Measurements from ENCODE around the gene SIM2. TPM values are rescaled to one million over a fixed set of nuclear protein-coding genes. Genes with fewer than 3 reads are reported as not detected.
A peak's percentile ranks its signal among the peaks of the same experiment; 100 is the strongest.

Gene SIM2
- total RNA-seq, 1 donor, result not detected

DNA sequence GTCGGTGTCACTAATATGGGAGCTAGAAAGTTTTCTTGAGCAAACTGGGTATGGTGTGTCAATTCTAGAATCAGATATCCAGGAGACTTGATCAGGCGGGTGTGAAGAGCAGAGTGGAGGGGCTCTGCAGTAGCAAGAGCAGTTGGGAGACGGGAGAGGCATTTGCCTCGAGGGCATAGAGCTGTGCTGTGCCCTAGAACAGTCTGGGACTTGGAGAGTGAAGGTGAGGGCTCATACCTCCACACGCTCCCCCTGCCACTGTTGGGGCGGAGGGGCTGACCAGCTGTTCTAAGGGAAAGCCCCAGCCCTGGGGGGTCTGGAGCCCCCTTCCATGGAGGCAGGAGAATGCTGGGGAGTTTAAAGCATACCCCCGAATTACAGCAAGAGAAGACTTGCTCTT is 33.8 kb downstream of the SIM2 start:
- no peak for DNase-seq (ENCODE audit: low read depth in 2 of 3, low spot score in 2 of 3)

GRCh38 chr21:36733857-36734256 is 34.9 kb downstream of the SIM2 start:
- no peak for DNase-seq (ENCODE audit: low read depth in 2 of 3, low spot score in 2 of 3)

GRCh38 chr21:36734367-36735200 is 35.7 kb downstream of the SIM2 start:
- no peak for DNase-seq (ENCODE audit: low read depth in 2 of 3, low spot score in 2 of 3)

DNA sequence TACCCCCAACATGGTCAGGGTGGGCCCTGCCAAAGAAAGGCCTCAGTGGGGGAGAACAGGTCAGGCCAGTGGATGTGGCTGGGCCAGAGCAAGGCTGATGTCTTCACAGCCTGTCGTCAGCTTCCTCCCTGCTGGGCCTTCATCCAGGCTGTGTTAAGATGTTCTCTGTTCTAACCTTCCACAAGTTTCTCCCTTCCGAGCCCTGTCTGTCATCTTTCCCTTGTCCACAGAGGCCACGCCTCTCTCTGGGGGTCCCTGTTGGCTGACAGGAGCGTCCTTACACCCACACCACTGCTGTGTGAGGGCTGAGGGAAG is 36.2 kb downstream of the SIM2 start:
- no peak for DNase-seq (ENCODE audit: low read depth in 2 of 3, low spot score in 2 of 3)

DNA sequence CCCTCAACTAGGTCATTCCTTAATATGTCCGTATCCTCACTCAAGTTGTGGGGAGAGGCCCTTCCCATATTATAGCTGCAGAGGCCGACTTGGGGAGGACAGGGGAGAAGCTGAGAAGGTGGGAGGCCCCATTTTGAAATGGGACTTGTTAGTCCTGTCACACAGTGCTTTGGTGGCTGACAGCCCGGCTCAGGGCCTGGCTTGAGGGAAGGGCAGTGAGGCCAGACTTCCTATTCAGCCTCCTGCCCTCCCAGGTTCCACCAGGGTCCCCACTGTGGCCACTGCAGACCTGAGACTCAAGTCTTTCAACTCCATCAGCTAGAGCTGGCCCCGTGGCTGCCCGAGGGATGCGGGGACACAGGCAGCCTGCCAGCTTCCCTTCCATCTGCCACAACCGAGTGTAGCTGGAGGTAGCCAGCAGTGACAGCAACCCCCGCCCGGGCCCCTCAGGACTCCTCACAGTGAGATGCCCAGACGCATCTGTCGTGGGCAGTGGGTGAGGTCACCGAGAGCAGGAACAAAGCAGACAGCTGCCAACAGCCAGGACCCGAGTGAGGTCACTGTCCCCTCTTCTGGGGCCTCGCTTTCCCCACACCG is 36.9 kb downstream of the SIM2 start:
- DNase-seq (ENCODE audit: low read depth in 2 of 3, low spot score in 2 of 3), result no peak

DNA sequence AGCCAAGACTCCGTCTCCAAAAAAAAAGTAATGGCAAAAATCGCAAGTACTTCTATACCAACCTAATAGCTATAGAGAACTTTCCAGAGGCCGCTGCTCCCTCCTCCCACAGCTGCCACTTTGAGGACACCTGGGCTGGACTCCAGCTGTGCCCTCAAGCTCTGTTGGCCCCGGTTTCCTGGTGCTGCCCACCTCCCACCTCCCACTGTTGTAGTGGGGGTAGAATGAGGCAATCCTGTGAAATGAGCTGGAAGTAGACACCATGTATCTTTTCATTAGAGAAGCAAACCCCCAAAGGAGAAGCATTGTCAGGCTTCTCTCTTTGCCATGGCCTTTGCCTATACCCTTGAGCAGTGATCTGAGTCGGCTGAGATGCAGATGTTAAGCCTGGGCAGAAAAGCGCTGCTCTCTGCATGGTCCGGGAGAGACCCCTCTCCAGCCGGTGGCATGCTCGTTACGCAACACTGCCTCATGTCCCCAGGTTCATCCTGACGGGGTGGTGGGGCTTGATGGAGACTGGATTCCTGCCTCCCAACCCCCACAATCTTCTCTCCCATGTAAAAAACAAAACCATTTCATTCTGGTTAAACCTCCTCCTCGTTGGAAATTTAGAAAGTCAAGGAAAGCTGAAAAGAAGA is 39.7 kb downstream of the SIM2 start:
- DNase-seq (ENCODE audit: low read depth in 2 of 3, low spot score in 2 of 3), result no peak

GRCh38 chr21:36741506-36741905 is 42.6 kb downstream of the SIM2 start:
- DNase-seq (ENCODE audit: low read depth in 2 of 3, low spot score in 2 of 3), result no peak

GRCh38 chr21:36743008-36743407 is 44.1 kb downstream of the SIM2 start:
- DNase-seq (ENCODE audit: low read depth in 2 of 3, low spot score in 2 of 3), result no peak

GRCh38 chr21:36743446-36743845 is 44.5 kb downstream of the SIM2 start:
- DNase-seq (ENCODE audit: low read depth in 2 of 3, low spot score in 2 of 3), result no peak

GRCh38 chr21:36744190-36744559 is 45.3 kb downstream of the SIM2 start:
- DNase-seq (ENCODE audit: low read depth in 2 of 3, low spot score in 2 of 3), result no peak

- DNase-seq (ENCODE audit: low read depth in 2 of 3, low spot score in 2 of 3), result no peak
These were observed 45.8 kb downstream of the SIM2 start for GRCh38 chr21:36744560-36745231.

GRCh38 chr21:36745459-36745858 is 46.5 kb downstream of the SIM2 start:
- DNase-seq (ENCODE audit: low read depth in 2 of 3, low spot score in 2 of 3), result no peak

- DNase-seq (ENCODE audit: low read depth in 2 of 3, low spot score in 2 of 3), result peak in 1 of 3 donors; percentile 5
These were observed 48.3 kb downstream of the SIM2 start for GRCh38 chr21:36747041-36747814.

DNA sequence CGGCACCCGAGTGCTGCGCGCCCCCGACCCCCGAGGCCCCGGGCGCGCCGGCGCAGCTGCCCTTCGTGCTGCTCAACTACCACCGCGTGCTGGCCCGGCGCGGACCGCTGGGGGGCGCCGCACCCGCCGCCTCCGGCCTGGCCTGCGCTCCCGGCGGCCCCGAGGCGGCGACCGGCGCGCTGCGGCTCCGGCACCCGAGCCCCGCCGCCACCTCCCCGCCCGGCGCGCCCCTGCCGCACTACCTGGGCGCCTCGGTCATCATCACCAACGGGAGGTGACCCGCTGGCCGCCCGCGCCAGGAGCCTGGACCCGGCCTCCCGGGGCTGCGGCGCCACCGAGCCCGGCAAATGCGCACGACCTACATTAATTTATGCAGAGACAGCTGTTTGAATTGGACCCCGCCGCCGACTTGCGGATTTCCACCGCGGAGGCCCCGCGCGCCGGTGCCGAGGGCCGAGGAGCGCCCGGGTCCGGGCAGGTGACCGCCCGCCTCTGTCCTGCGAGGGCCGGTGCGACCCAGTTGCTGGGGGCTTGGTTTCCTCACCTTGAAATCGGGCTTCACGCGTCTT is 49.0 kb downstream of the SIM2 start:
- DNase-seq (ENCODE audit: low read depth in 2 of 3, low spot score in 2 of 3), result peak in 2 of 3 donors; percentile 53 to 54

- peak in 2 of 3 donors; percentile 13 to 53 for DNase-seq (ENCODE audit: low read depth in 2 of 3, low spot score in 2 of 3)
These were observed 51.1 kb downstream of the SIM2 start for GRCh38 chr21:36749935-36750575.

DNA sequence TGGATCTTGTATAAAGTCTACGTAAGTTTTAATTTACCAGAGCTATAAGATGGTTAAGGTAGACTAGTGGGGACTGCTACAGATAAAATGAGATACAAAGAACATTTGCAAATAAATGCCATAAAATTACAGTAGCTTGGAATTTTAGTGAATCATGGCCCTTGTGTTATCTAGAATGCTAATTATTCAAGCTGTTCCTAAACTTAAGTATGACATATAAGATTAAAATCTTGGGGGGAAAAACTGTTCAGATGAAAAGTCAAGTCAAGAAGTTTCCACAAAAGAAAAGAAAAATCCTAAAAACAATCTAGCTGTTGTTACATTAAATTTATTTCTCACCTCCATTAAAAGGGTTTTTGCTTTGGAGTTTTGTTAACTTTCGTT is 51.7 kb downstream of the SIM2 start:
- no peak for DNase-seq (ENCODE audit: low read depth in 2 of 3, low spot score in 2 of 3)

GRCh38 chr21:36751383-36751782 is 52.5 kb downstream of the SIM2 start:
- no peak for DNase-seq (ENCODE audit: low read depth in 2 of 3, low spot score in 2 of 3)

DNA sequence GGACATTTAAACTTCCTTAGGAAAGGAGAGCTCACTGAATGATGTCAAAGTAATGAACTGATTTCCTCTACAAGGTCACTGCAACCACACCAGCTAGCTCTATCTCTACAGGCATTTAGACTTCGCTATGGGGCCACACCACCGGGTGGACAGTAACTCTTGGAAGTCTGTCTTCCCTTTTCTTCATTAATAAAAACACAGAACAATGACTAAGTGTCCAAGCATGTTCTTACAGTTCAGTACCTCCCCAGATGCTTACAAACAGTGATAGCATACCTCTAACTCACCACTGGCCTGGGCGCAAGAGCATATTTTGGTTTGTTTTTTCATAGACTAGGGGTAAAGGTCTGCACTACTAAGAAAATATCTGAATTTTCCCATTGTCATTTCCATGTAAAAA is 54.6 kb downstream of the SIM2 start:
- no peak for DNase-seq (ENCODE audit: low read depth in 2 of 3, low spot score in 2 of 3)

DNA sequence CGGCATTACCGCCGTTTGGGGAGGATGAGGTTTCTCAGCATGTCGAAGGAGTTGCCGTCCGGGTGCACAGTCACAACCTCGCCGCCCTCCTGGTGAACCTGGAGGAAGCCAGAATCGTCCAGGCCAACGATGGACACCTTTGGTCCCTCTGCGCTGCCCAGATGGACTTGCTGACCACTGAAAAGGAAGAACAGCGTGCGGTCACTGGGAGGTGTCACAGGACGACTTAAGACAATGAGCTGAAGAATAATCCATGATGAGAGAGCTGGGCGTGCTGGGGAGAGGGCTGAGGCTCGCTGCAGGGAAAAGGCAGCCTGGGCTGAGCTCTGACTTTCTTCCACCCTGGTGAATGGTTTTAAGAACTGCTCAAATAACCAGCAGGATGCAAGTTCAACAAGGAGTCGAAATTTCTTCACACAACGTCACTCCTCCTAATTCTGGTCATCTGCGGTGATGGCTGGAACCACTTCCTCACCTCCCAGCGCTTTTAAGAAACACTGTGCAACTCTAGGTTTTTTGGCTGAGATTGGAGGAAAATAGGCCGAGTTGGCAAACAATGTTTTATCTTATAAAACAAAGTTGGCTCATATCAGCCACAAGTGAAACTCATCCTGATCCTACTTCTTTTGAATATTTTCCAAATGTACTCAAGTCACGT is 55.5 kb downstream of the SIM2 start:
- DNase-seq (ENCODE audit: low read depth in 2 of 3, low spot score in 2 of 3), result no peak
